Amniotic epithelial cell (primary cell): ENCODE measurements around the gene PLA2G4B.

Experiments
- DNase-seq: peaks from one replicate; pipeline ENCODE4 v3.0.0-alpha.2; 2010; ENCODE audit warnings: low read depth

PLA2G4B gene

GRCh38 chr15:41838400-41838897, at the start of gene PLA2G4B:
TSS of gene PLA2G4B (plus strand) at chr15:41838847. CDS start at chr15:41838914, 67 bp downstream.
- no peak for DNase-seq

GRCh38 chr15:41789236-41789635, 49.4 kb upstream of the PLA2G4B start:
- peak; percentile 73 for DNase-seq

GRCh38 chr15:41789662-41790061, 49.0 kb upstream of the PLA2G4B start:
- no peak for DNase-seq

- no peak for DNase-seq
These were observed 48.5 kb upstream of the PLA2G4B start for GRCh38 chr15:41790169-41790568.

GRCh38 chr15:41790756-41791546, 47.7 kb upstream of the PLA2G4B start:
- peak; percentile 88 for DNase-seq

GRCh38 chr15:41791547-41791937, 47.1 kb upstream of the PLA2G4B start:
- DNase-seq = no peak

- DNase-seq = no peak
These were observed 46.5 kb upstream of the PLA2G4B start for GRCh38 chr15:41792000-41792637.

- DNase-seq = no peak
These were observed 44.6 kb upstream of the PLA2G4B start for GRCh38 chr15:41794081-41794480.

- DNase-seq = no peak
These were observed 42.4 kb upstream of the PLA2G4B start for GRCh38 chr15:41795996-41796856.

- DNase-seq = no peak
These were observed 41.3 kb upstream of the PLA2G4B start for GRCh38 chr15:41797201-41797944.

GRCh38 chr15:41798607-41799487, 39.8 kb upstream of the PLA2G4B start:
- DNase-seq = no peak

GRCh38 chr15:41799488-41799805, 39.2 kb upstream of the PLA2G4B start:
- no peak for DNase-seq

- DNase-seq = no peak
These were observed 37.5 kb upstream of the PLA2G4B start for GRCh38 chr15:41801185-41801584.

GRCh38 chr15:41801850-41802455, 36.7 kb upstream of the PLA2G4B start:
- DNase-seq = no peak

- DNase-seq = no peak
These were observed 34.3 kb upstream of the PLA2G4B start for GRCh38 chr15:41804361-41804760.

GRCh38 chr15:41804916-41805666, 33.6 kb upstream of the PLA2G4B start:
- no peak for DNase-seq

- no peak for DNase-seq
These were observed 32.9 kb upstream of the PLA2G4B start for GRCh38 chr15:41805711-41806110.

- peak; percentile 44 for DNase-seq
These were observed 32.1 kb upstream of the PLA2G4B start for GRCh38 chr15:41806291-41807181.

- DNase-seq = no peak
These were observed 29.5 kb upstream of the PLA2G4B start for GRCh38 chr15:41809121-41809520.
